Esophagus mucosa (tissue), 1 donor: ENCODE results near the gene ZBBX. TPM values are rescaled to one million over a fixed set of nuclear protein-coding genes. Genes with fewer than 3 reads are reported as not detected.

Experiments used
- ATAC-seq: fragments of 200-7000 bp; cut with Tn5 transposase; one replicate; pipeline ENCODE4 v1.9.1; 2020
- total RNA-seq: library from RNA; stranded (reverse); gene quantifications from one replicate; pipeline ENCODE4 v1.2.4, GENCODE V29; 2023
- donor health status: DM: yes; HTN: yes; CAD: no.

The ZBBX gene
- total RNA-seq, 1 donor from 2014 or later = 0.04 TPM

GRCh38 chr3:167306319-167306718 is 73.8 kb downstream of the ZBBX start:
- no peak for ATAC-seq

GRCh38 chr3:167305340-167305890 is 74.7 kb downstream of the ZBBX start:
- ATAC-seq = no peak

GRCh38 chr3:167304077-167304476 is 76.0 kb downstream of the ZBBX start:
- ATAC-seq = no peak

GRCh38 chr3:167302678-167303077 is 77.4 kb downstream of the ZBBX start:
- ATAC-seq = no peak

- ATAC-seq = no peak
These were observed 79.9 kb downstream of the ZBBX start for GRCh38 chr3:167300207-167300606.

- ATAC-seq = no peak
These were observed 90.7 kb downstream of the ZBBX start for GRCh38 chr3:167289435-167289834.

- ATAC-seq = no peak
These were observed 91.4 kb downstream of the ZBBX start for GRCh38 chr3:167288737-167289136.

GRCh38 chr3:167287308-167287707 is 92.8 kb downstream of the ZBBX start:
- no peak for ATAC-seq

- ATAC-seq = no peak
These were observed 105.8 kb downstream of the ZBBX start for GRCh38 chr3:167274141-167274874.

- ATAC-seq = no peak
These were observed 127.1 kb downstream of the ZBBX start for GRCh38 chr3:167253037-167253436.

GRCh38 chr3:167251678-167252077 is 128.4 kb downstream of the ZBBX start:
- ATAC-seq = no peak

- ATAC-seq = no peak
These were observed 133.8 kb downstream of the ZBBX start for GRCh38 chr3:167246252-167246651.

GRCh38 chr3:167241048-167241845 is 138.8 kb downstream of the ZBBX start:
- ATAC-seq = no peak

GRCh38 chr3:167228135-167228534 is 152.0 kb downstream of the ZBBX start:
- ATAC-seq = no peak

GRCh38 chr3:167225821-167226220 is 154.3 kb downstream of the ZBBX start:
- ATAC-seq = no peak

- ATAC-seq = no peak
These were observed 171.1 kb downstream of the ZBBX start for GRCh38 chr3:167209011-167209410.

- ATAC-seq = no peak
These were observed 177.0 kb downstream of the ZBBX start for GRCh38 chr3:167203062-167203461.

GRCh38 chr3:167198949-167199600 is 181.0 kb downstream of the ZBBX start:
- no peak for ATAC-seq

Other genes starting within 250 kb of the ZBBX start
- gene SERPINI2, start 93.7 kb upstream of the ZBBX start, total RNA-seq = not detected